Common myeloid progenitor, CD34-positive (primary cell): ENCODE data around the gene SNX4.
"Not testable (repeated sequence)": the region's sequence is repeated elsewhere in the genome, so short reads cannot be mapped to it uniquely, and the experiment has no call there.

Source experiments
- CTCF ChIA-PET: fragments of 350-600 bp; sonication (Branson Sonifier 250); formaldehyde crosslinking; loops from one replicate; lab custom pipeline; 2021; ENCODE audit warnings: antibody characterized with exemption; lab: Charles Lee
- POLR2A ChIA-PET: fragments of 350-600 bp; sonication (Branson Sonifier 250); formaldehyde crosslinking; loops from one replicate; lab custom pipeline; 2021; ENCODE audit warnings: antibody characterized with exemption; lab: Charles Lee
- DNase-seq, 3 donors: peaks; one replicate each; pipeline versions ENCODE4 v3.0.0 to v3.0.0-alpha.2; 2013
- H3K27ac ChIP-seq, 2 experiments: 1 replicate in 1 of 2; 2 replicates in 1 of 2; pipeline ENCODE4 v1.7.0; 2013; ENCODE audit warnings: inconsistent platforms in 2 of 2, low read length in 2 of 2, mild to moderate bottlenecking in 2 of 2, low read depth in 1 of 2, moderate library complexity in 1 of 2; ENCODE audit not compliant: severe bottlenecking in 2 of 2, insufficient read depth in 1 of 2, poor library complexity in 1 of 2
- H3K27me3 ChIP-seq, 5 experiments: replicated peaks in 2 of 5; 1 replicate in 3 of 5; 2 replicates in 2 of 5; pipeline versions ENCODE4 v1.6.1 to v1.7.0; 2013; ENCODE audit warnings: low read length in 4 of 5, mild to moderate bottlenecking in 2 of 5, moderate library complexity in 2 of 5, inconsistent platforms in 1 of 5; ENCODE audit not compliant: insufficient read depth in 5 of 5, control insufficient read depth in 4 of 5
- H3K36me3 ChIP-seq, 4 experiments: 1 replicate in 2 of 4; 2 replicates in 2 of 4; pipeline versions ENCODE4 v1.6.1 to v1.7.0; 2013; ENCODE audit warnings: low read length in 3 of 4, control low read depth in 1 of 4, mild to moderate bottlenecking in 1 of 4; ENCODE audit not compliant: control insufficient read depth in 4 of 4, insufficient read depth in 4 of 4
- H3K4me1 ChIP-seq, 4 experiments: 1 replicate in 3 of 4; 2 replicates in 1 of 4; pipeline versions ENCODE4 v1.6.1 to v1.7.1; 2013; ENCODE audit warnings: low read length in 3 of 4, mild to moderate bottlenecking in 3 of 4, control low read depth in 1 of 4, inconsistent platforms in 1 of 4, moderate library complexity in 1 of 4; ENCODE audit not compliant: control insufficient read depth in 4 of 4, insufficient read depth in 4 of 4; ENCODE audit errors: control extremely low read depth in 1 of 4
- H3K4me3 ChIP-seq, 7 experiments: 1 replicate in 4 of 7; 2 replicates in 3 of 7; pipeline versions ENCODE4 v1.5.1 to v1.7.0; 2013; ENCODE audit warnings: mild to moderate bottlenecking in 7 of 7, low read length in 6 of 7, moderate library complexity in 6 of 7, inconsistent platforms in 2 of 7, low read depth in 2 of 7, control low read depth in 1 of 7; ENCODE audit not compliant: insufficient read depth in 4 of 7, control insufficient read depth in 1 of 7; ENCODE audit errors: extremely low read depth in 1 of 7
- H3K9me3 ChIP-seq, 5 experiments: 1 replicate in 4 of 5; 2 replicates in 1 of 5; pipeline versions ENCODE4 v1.6.1 to v1.7.1; 2013; ENCODE audit warnings: low read length in 4 of 5, mild to moderate bottlenecking in 2 of 5, inconsistent platforms in 1 of 5, low read depth in 1 of 5, moderate library complexity in 1 of 5; ENCODE audit not compliant: control insufficient read depth in 4 of 5, insufficient read depth in 2 of 5; ENCODE audit errors: control extremely low read depth in 1 of 5
- WGBS: methylation state at CpG from one replicate; pipeline ENCODE4 v1.1.5; 2013; ENCODE audit not compliant: insufficient coverage; 5-methylcytosine and 5-hydroxymethylcytosine counted together

SNX4 gene

DNA sequence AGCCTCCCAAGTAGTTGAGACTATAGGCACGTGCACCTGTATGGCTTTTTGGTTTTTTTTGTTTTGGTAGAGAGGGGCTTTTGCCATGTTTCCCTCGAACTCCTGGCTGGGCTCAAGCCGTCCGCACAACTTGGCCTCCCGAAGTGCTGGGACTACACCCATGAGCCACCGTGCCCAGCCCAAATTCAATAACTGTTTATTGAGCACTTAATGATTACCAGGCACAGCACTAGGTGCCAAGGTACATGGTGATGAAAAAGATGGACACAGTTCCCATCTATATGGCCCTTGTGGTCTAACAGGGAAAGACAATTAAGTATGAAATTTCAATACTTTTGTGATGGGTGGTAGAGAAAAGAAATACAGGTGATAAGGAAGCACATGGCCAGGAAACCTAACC, 109.1 kb downstream of the SNX4 start:
- Histone ChIP-seq H3K27ac (no peak overlapping the region), H3K4me1 (no peaks in the 10 kb centered on the region), H3K27me3 (no peaks in the 10 kb centered on the region), H3K36me3 (no peaks in the 10 kb centered on the region), H3K4me3 (no peak overlapping the region), H3K9me3 (no peaks in the 10 kb centered on the region)
- no peak for DNase-seq
- WGBS: 97% methylated on average over 4 of the region's 6 CpGs
- CTCF ChIA-PET: interaction anchor here (1.7 kb wide), 1 partner anchor 12 kb away, joined by 3 read pairs; no protein-coding TSS in a partner anchor
- POLR2A ChIA-PET: no interaction called here

DNA sequence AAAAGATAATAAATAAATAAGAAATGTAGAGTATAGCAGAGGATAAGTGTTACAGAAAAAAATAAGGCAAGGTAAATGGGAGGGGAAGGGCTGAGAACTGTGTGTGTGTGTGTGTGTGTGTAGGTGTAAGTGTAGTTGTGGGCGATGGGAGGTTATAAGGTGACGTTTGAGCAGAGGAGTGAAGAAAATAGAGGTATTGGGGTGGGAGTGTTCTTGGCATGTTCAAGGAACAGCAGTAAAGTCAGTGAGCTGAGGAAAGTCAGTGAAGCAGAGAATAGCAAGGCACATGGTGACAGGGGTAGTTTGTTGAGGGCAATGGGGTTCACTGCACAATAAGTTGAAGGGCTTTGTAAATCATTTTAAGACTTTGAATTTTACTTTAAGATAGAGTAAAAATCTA, 113.9 kb downstream of the SNX4 start:
- 100% methylated on average over 2 of the region's 2 CpGs for WGBS
- ChIA-PET CTCF (interaction anchor here (1.8 kb wide), 1 partner anchor 20 kb away, joined by 4 read pairs; no protein-coding TSS in a partner anchor), POLR2A (no interaction called here)
- Histone ChIP-seq H3K27ac (no peak overlapping the region), H3K4me1 (no peaks in the 10 kb centered on the region), H3K36me3 (no peaks in the 10 kb centered on the region), H3K27me3 (no peaks in the 10 kb centered on the region), H3K9me3 (no peaks in the 10 kb centered on the region), H3K4me3 (no peak overlapping the region)
- no peak for DNase-seq

GRCh38 chr3:125405515-125405914, 114.5 kb downstream of the SNX4 start:
- CTCF ChIA-PET: interaction anchor here (1.8 kb wide), 1 partner anchor 20 kb away, joined by 4 read pairs; no protein-coding TSS in a partner anchor
- H3K36me3 ChIP-seq, H3K9me3 ChIP-seq, H3K27me3 ChIP-seq, POLR2A ChIA-PET, H3K4me3 ChIP-seq, H3K27ac ChIP-seq, H3K4me1 ChIP-seq, DNase-seq: not testable (repeated sequence)
- no CpG with 5 or more reads among the region's 4 CpGs for WGBS

DNA sequence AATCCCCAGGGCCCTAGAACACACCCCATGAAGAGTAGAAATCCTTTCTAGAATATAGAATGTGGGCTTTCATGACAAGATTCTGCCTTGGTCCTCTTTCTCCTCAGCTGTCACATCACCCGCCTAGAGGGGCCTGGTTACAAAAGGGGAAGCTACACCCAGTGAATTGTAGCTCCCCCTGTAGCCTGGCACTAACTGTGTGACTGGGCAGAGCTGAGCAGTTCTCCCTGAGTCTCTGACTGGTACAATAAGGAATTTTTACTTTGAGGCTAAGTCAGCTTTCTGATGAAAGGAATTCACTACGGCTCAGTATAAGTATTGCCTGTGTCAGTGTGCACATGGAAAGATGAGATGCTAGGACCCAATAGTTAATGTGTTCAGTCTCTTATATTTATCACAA, 116.2 kb downstream of the SNX4 start:
- Histone ChIP-seq H3K27ac (no peak overlapping the region), H3K36me3 (no peaks in the 10 kb centered on the region), H3K27me3 (no peaks in the 10 kb centered on the region), H3K4me1 (no peaks in the 10 kb centered on the region), H3K9me3 (no peaks in the 10 kb centered on the region), H3K4me3 (no peak overlapping the region)
- 81% methylated on average over 2 of the region's 2 CpGs for WGBS
- ChIA-PET POLR2A (no interaction called here), CTCF (interaction anchor here (1.0 to 2.0 kb wide), 4 partner anchors 9 to 417 kb away, joined by 3 to 4 read pairs (median 3); no protein-coding TSS in a partner anchor)
- DNase-seq: peak; percentile 19 to 61 (median 58)

DNA sequence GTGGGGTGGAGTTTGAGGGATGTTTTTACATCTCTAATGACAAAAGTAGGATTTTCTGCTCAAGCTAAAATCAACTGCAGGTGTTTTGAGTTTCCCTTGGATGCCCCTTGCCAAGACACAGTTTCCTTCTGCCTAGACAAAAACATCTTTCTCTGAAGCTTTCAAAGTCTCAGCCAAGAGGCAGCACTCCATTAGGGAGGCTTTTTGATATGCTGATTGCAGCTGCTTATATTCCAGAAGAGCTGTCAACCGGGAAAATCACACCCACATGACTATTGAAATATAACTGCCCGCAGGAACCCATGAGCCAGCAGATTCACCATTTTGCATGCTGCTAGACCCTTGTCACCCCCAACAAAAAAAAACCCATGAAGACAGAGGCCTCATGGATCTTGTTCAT, 117.4 kb downstream of the SNX4 start:
- CTCF ChIA-PET: interaction anchor here (0.5 to 2.0 kb wide), 3 partner anchors 22 to 415 kb away, joined by 3 to 5 read pairs (median 4); no protein-coding TSS in a partner anchor
- Histone ChIP-seq H3K9me3 (peaks cover 0 to 2% (median 0%) of the 10 kb centered on the region in 5 experiments), H3K27ac (no peak overlapping the region), H3K27me3 (peaks cover 0 to 2% (median 0%) of the 10 kb centered on the region in 5 experiments), H3K4me1 (no peaks in the 10 kb centered on the region), H3K36me3 (no peaks in the 10 kb centered on the region), H3K4me3 (no peak overlapping the region)
- POLR2A ChIA-PET: interaction anchor here (0.6 kb wide), 2 partner anchors 394 to 1931 kb away, joined by 5 to 6 read pairs; no protein-coding TSS in a partner anchor
- WGBS: 100% methylated on average over 1 of the region's 2 CpGs
- no peak for DNase-seq

DNA sequence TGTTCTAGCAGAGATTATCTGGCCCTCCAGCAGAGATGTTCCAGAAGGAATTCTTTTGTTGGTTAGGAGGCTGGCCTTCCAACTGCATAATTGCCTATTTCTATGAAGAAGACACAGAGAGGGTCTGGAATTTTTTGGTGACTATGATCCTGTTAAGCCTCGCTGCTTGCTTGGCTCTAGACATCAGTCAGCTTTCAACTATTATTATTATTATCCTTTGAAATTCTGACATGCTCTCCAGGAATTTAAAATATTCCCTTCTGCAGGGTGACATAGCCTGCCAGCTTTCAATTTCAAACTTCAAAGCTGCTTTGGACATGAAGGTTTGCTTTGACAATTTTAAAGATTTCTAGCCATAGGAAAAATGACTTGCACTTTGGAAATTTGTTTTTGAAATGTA, 118.6 kb downstream of the SNX4 start:
- Histone ChIP-seq H3K9me3 (peaks cover 0 to 4% (median 2%) of the 10 kb centered on the region in 5 experiments), H3K36me3 (no peaks in the 10 kb centered on the region), H3K4me1 (no peaks in the 10 kb centered on the region), H3K4me3 (no peak overlapping the region), H3K27ac (no peak overlapping the region), H3K27me3 (peaks cover 0 to 2% (median 0%) of the 10 kb centered on the region in 5 experiments)
- CTCF ChIA-PET: interaction anchor here (1.4 to 1.5 kb wide), 2 partner anchors 16 to 26 kb away, joined by 3 read pairs; no protein-coding TSS in a partner anchor
- POLR2A ChIA-PET: no interaction called here
- no CpG with 5 or more reads among the region's 1 CpG for WGBS
- no peak for DNase-seq

- WGBS: no CpG with 5 or more reads among the region's 1 CpG
- H3K27me3 ChIP-seq: peaks cover 0 to 5% (median 0%) of the 10 kb centered on the region in 5 experiments
- ChIA-PET POLR2A (no interaction called here), CTCF (no interaction called here)
- H3K4me3 ChIP-seq: no peak overlapping the region
- no peak overlapping the region for H3K27ac ChIP-seq
- no peak for DNase-seq
- peaks cover 0 to 4% (median 2%) of the 10 kb centered on the region in 5 experiments for H3K9me3 ChIP-seq
- H3K36me3 ChIP-seq: no peaks in the 10 kb centered on the region
- H3K4me1 ChIP-seq: no peaks in the 10 kb centered on the region
Measured at GRCh38 chr3:125398952-125399351, 121.0 kb downstream of the SNX4 start.
